Measurements from ENCODE around the gene SLC26A9.

The SLC26A9 gene

DNA sequence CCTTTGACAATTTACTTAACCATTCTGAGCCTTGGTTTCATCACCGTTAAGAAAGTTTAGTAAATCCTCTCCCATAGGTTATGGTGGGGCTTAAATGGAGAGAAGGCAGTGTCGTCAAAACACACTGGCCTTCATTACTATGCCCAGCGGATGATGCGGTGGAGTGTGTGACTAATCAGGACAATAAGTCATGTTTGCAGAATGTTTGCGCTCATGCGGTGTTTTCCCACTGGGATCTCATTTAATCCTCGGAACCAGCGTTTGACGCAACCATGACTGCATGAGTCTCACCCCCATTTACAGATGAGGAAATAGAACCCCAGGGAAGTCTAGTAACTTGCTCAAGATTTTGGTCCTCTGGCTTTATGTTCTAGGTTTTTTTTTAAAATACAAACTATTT is 17.5 kb downstream of the SLC26A9 start:
- Histone ChIP-seq H3K27ac (ENCODE audit: low read depth, low read length) (no peak overlapping the region), H3K36me3 (ENCODE audit: control insufficient read depth, insufficient read depth, low read length) (no peaks in the 10 kb centered on the region), H3K9ac (ENCODE audit: low read length) (no peak overlapping the region), H3K4me3 (ENCODE audit: low read depth, low read length) (no peak overlapping the region), H3K27me3 (ENCODE audit: control insufficient read depth, insufficient read depth, low read length) (no peaks in the 10 kb centered on the region), H3K4me1 (ENCODE audit: control insufficient read depth, insufficient read depth, low read length) (no peaks in the 10 kb centered on the region), H3K9me3 (ENCODE audit: control insufficient read depth, insufficient read depth, low read depth, low read length) (no peaks in the 10 kb centered on the region)

DNA sequence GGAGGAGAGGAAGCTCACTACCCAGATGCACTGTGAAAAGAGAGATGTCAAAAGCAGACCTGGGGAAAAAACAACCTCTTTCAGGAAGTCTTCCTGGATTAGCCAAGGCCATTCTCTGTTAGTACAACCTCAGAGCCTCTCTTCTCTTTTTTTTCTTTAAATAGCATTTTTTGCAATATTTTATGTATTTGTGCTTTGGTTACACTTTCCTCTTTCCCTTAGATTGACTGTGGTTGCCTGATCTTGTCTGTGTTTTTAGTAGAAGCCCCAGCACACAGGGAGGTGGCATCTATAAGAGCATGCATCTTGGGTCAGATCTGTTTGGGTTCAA is 18.8 kb downstream of the SLC26A9 start:
- H3K4me1 ChIP-seq (ENCODE audit: control insufficient read depth, insufficient read depth, low read length): no peaks in the 10 kb centered on the region
- H3K9me3 ChIP-seq (ENCODE audit: control insufficient read depth, insufficient read depth, low read depth, low read length): no peaks in the 10 kb centered on the region
- H3K4me3 ChIP-seq (ENCODE audit: low read depth, low read length): no peak overlapping the region
- H3K27me3 ChIP-seq (ENCODE audit: control insufficient read depth, insufficient read depth, low read length): no peaks in the 10 kb centered on the region
- no peaks in the 10 kb centered on the region for H3K36me3 ChIP-seq (ENCODE audit: control insufficient read depth, insufficient read depth, low read length)
- H3K27ac ChIP-seq (ENCODE audit: low read depth, low read length): no peak overlapping the region
- no peak overlapping the region for H3K9ac ChIP-seq (ENCODE audit: low read length)

DNA sequence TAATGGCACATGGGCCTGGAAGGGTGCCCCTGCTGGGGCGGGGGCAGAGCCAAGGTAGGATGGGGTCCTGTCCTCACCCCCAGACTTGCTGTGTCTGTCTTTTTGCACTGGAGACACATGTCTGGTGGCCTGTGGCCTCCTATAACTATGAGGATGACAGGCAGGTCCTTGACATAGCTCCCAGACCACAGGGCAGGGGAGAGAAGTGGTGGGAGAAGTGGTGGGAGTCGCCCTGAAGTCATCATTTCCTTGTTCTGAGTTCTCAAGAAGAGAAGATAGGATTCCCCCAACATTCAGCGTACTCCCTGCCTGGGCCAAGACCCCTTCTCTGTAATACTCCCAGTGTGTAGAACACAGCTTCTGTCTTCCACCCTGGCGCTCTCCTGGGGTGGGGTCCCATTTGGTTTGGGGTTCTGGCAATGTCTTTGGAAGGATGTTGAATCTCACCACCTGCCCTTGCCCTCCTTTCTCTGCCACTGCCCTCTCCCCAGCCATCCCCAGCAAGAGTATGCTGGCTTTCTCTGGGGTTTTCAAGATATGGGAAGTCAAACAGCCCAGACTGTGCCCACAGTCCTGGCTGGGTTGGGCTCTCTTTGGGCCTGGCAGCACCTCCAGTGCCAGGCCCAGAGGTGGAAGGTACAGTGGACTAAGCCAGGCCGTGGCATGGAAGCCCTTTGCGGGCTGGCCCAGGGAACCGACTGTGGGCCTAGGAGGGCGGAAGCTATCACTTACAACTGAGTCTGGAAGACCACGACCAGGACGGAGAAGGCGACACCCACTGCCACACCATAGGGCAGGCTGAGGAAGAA is 19.4 kb downstream of the SLC26A9 start:
- no peak overlapping the region for H3K27ac ChIP-seq (ENCODE audit: low read depth, low read length)
- no peaks in the 10 kb centered on the region for H3K36me3 ChIP-seq (ENCODE audit: control insufficient read depth, insufficient read depth, low read length)

DNA sequence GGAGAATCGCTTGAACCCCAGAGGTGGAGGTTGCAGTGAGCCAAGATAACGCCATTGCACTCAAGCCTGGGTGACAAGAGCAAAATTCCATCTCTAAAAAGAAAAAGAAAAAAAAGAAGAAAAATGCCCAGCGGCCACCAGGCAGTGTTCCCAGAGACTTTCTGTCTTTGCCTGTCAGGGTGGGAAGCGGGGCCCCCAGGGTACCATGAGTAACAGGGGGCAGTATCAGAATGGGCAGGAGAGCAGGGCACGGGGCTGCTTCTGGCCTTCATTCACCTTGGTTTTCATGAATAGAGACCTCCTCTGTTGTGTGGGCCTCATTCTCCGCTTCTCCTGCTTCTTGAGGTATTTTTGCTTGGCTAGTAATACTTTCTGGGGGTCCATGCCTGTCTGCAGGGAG is 20.4 kb downstream of the SLC26A9 start:
- H3K27ac ChIP-seq (ENCODE audit: low read depth, low read length): no peak overlapping the region
- no peaks in the 10 kb centered on the region for H3K9me3 ChIP-seq (ENCODE audit: control insufficient read depth, insufficient read depth, low read depth, low read length)
- peaks cover 2% of the 10 kb centered on the region; the same call in 1 of the 2 replicates for H3K4me1 ChIP-seq (ENCODE audit: control insufficient read depth, insufficient read depth, low read length)
- H3K27me3 ChIP-seq (ENCODE audit: control insufficient read depth, insufficient read depth, low read length): no peaks in the 10 kb centered on the region
- H3K4me3 ChIP-seq (ENCODE audit: low read depth, low read length): no peak overlapping the region
- no peaks in the 10 kb centered on the region for H3K36me3 ChIP-seq (ENCODE audit: control insufficient read depth, insufficient read depth, low read length)
- no peak overlapping the region for H3K9ac ChIP-seq (ENCODE audit: low read length)

More for the DNA sequence above, 19.4 kb downstream of the SLC26A9 start:
- Histone ChIP-seq H3K4me1 (ENCODE audit: control insufficient read depth, insufficient read depth, low read length) (peaks cover under 1% of the 10 kb centered on the region; the same call in 1 of the 2 replicates), H3K9me3 (ENCODE audit: control insufficient read depth, insufficient read depth, low read depth, low read length) (no peaks in the 10 kb centered on the region), H3K27me3 (ENCODE audit: control insufficient read depth, insufficient read depth, low read length) (no peaks in the 10 kb centered on the region), H3K4me3 (ENCODE audit: low read depth, low read length) (no peak overlapping the region), H3K9ac (ENCODE audit: low read length) (no peak overlapping the region)

GRCh38 chr1:205922314-205922713 is 20.9 kb downstream of the SLC26A9 start:
- H3K27me3 ChIP-seq (ENCODE audit: control insufficient read depth, insufficient read depth, low read length): no peaks in the 10 kb centered on the region
- H3K9me3 ChIP-seq (ENCODE audit: control insufficient read depth, insufficient read depth, low read depth, low read length): no peaks in the 10 kb centered on the region
- H3K27ac ChIP-seq (ENCODE audit: low read depth, low read length): no peak overlapping the region
- H3K36me3 ChIP-seq (ENCODE audit: control insufficient read depth, insufficient read depth, low read length): no peaks in the 10 kb centered on the region
- no peak overlapping the region for H3K4me3 ChIP-seq (ENCODE audit: low read depth, low read length)
- H3K9ac ChIP-seq (ENCODE audit: low read length): no peak overlapping the region
- H3K4me1 ChIP-seq (ENCODE audit: control insufficient read depth, insufficient read depth, low read length): peaks cover 2% of the 10 kb centered on the region; the same call in 1 of the 2 replicates

DNA sequence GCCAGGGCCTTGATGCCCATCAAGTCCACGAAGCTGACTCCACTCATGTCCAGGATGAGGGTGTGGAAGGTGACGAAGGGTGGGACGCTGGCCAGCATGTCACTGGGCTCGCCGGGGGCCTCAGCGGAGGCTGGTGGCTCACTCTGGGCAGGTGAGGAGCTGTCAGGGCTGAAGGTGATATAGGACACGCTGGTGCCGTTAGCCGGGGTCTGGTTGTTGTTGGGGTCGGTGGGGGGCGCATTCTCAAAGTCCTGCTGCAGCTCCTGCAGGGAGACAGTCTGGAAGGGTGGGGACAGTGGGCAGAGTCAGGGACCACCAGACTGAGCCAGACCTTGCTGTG is 21.7 kb downstream of the SLC26A9 start:
- Histone ChIP-seq H3K36me3 (ENCODE audit: control insufficient read depth, insufficient read depth, low read length) (no peaks in the 10 kb centered on the region), H3K27ac (ENCODE audit: low read depth, low read length) (no peak overlapping the region), H3K9ac (ENCODE audit: low read length) (no peak overlapping the region), H3K4me1 (ENCODE audit: control insufficient read depth, insufficient read depth, low read length) (peaks cover 2% of the 10 kb centered on the region; the same call in 1 of the 2 replicates), H3K4me3 (ENCODE audit: low read depth, low read length) (no peak overlapping the region), H3K27me3 (ENCODE audit: control insufficient read depth, insufficient read depth, low read length) (no peaks in the 10 kb centered on the region), H3K9me3 (ENCODE audit: control insufficient read depth, insufficient read depth, low read depth, low read length) (no peaks in the 10 kb centered on the region)

GRCh38 chr1:205920861-205921569 is 22.2 kb downstream of the SLC26A9 start:
- no peaks in the 10 kb centered on the region for H3K36me3 ChIP-seq (ENCODE audit: control insufficient read depth, insufficient read depth, low read length)
- H3K27ac ChIP-seq (ENCODE audit: low read depth, low read length): no peak overlapping the region
- peaks cover 2% of the 10 kb centered on the region; the same call in 1 of the 2 replicates for H3K4me1 ChIP-seq (ENCODE audit: control insufficient read depth, insufficient read depth, low read length)
- no peak overlapping the region for H3K9ac ChIP-seq (ENCODE audit: low read length)
- no peaks in the 10 kb centered on the region for H3K9me3 ChIP-seq (ENCODE audit: control insufficient read depth, insufficient read depth, low read depth, low read length)
- no peak overlapping the region for H3K4me3 ChIP-seq (ENCODE audit: low read depth, low read length)
- H3K27me3 ChIP-seq (ENCODE audit: control insufficient read depth, insufficient read depth, low read length): no peaks in the 10 kb centered on the region

GRCh38 chr1:205920159-205920558 is 23.1 kb downstream of the SLC26A9 start:
- Histone ChIP-seq H3K4me1 (ENCODE audit: control insufficient read depth, insufficient read depth, low read length) (peaks cover 2% of the 10 kb centered on the region; the same call in 1 of the 2 replicates), H3K4me3 (ENCODE audit: low read depth, low read length) (no peak overlapping the region), H3K9ac (ENCODE audit: low read length) (no peak overlapping the region), H3K36me3 (ENCODE audit: control insufficient read depth, insufficient read depth, low read length) (no peaks in the 10 kb centered on the region), H3K9me3 (ENCODE audit: control insufficient read depth, insufficient read depth, low read depth, low read length) (no peaks in the 10 kb centered on the region), H3K27ac (ENCODE audit: low read depth, low read length) (no peak overlapping the region), H3K27me3 (ENCODE audit: control insufficient read depth, insufficient read depth, low read length) (no peaks in the 10 kb centered on the region)

GRCh38 chr1:205918955-205919746 is 24.1 kb downstream of the SLC26A9 start:
- H3K4me3 ChIP-seq (ENCODE audit: low read depth, low read length): no peak overlapping the region

GRCh38 chr1:205917466-205918238 is 25.6 kb downstream of the SLC26A9 start:
- H3K9me3 ChIP-seq (ENCODE audit: control insufficient read depth, insufficient read depth, low read depth, low read length): no peaks in the 10 kb centered on the region
- H3K9ac ChIP-seq (ENCODE audit: low read length): no peak overlapping the region
- no peak overlapping the region for H3K4me3 ChIP-seq (ENCODE audit: low read depth, low read length)
- no peaks in the 10 kb centered on the region for H3K27me3 ChIP-seq (ENCODE audit: control insufficient read depth, insufficient read depth, low read length)
- peaks cover 9% of the 10 kb centered on the region; the same call in 1 of the 2 replicates for H3K4me1 ChIP-seq (ENCODE audit: control insufficient read depth, insufficient read depth, low read length)
- H3K27ac ChIP-seq (ENCODE audit: low read depth, low read length): no peak overlapping the region
- H3K36me3 ChIP-seq (ENCODE audit: control insufficient read depth, insufficient read depth, low read length): no peaks in the 10 kb centered on the region

More at GRCh38 chr1:205918955-205919746, 24.1 kb downstream of the SLC26A9 start:
- H3K9me3 ChIP-seq (ENCODE audit: control insufficient read depth, insufficient read depth, low read depth, low read length): no peaks in the 10 kb centered on the region
- H3K36me3 ChIP-seq (ENCODE audit: control insufficient read depth, insufficient read depth, low read length): no peaks in the 10 kb centered on the region
- H3K4me1 ChIP-seq (ENCODE audit: control insufficient read depth, insufficient read depth, low read length): peaks cover 2% of the 10 kb centered on the region; the same call in 1 of the 2 replicates
- no peak overlapping the region for H3K9ac ChIP-seq (ENCODE audit: low read length)
- no peak overlapping the region for H3K27ac ChIP-seq (ENCODE audit: low read depth, low read length)
- no peaks in the 10 kb centered on the region for H3K27me3 ChIP-seq (ENCODE audit: control insufficient read depth, insufficient read depth, low read length)
